HFF-Myc (cell line): ENCODE data around the gene S100A10.

Source experiments
- DNase-seq: peaks from one replicate; pipeline ENCODE4 v3.0.0-alpha.2; 2011; ENCODE audit warnings: low read depth; ENCODE audit errors: extremely low read depth
- H3K4me3 ChIP-seq: replicated peaks from 2 replicates; pipeline ENCODE4 v1.5.1; 2011; ENCODE audit warnings: low read depth, mild to moderate bottlenecking, control low read depth, low read length
- CTCF ChIP-seq: IDR thresholded peaks from 2 replicates; pipeline ENCODE4 v1.5.1; 2012; ENCODE audit warnings: mild to moderate bottlenecking, low read depth, low read length, control low read depth; ENCODE audit errors: missing control alignments

The S100A10 gene

GRCh38 chr1:151940541-151940940 is 53.1 kb downstream of the S100A10 start:
- no peak for DNase-seq
- no peak overlapping the region for H3K4me3 ChIP-seq
- TF ChIP-seq CTCF = no peak

DNA sequence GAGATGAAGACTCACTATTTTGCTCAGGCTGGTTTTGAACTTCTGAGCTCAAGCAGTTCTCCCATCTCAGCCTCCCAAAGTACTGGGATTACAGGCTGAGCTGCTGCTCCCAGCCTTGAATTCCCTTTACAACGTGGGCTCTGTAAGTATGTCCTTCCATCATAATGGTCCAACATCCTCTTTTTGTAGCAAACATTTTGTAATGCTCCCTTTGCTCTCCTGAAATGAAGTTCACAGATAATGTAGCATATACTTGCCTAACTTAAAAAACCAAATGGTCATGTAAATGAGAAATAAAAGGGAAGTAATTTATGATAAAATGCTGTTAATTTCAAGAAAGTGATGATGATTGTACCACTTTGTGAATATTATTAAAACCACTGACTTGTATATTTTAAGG is 53.9 kb downstream of the S100A10 start:
- no peak for TF ChIP-seq CTCF
- H3K4me3 ChIP-seq = no peak overlapping the region
- DNase-seq = no peak

DNA sequence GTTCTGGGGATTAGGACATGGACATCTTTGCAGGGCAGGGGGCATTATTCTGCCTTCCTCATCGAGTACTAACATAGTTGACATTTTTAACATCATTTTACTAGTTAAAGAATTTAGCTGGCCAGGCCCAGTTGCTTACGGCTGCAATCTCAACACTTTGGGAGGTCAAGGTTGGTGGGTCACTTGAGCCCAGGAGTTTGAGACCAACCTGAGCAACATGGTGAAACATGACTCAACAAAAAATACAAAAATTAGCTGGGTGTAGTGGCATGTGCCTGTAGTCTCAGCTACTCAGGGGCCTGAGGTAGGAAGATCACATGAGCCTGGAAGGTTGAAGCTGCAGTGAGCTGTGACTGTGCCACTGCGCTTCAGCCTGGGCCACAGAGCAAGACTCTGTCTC is 54.5 kb downstream of the S100A10 start:
- no peak for DNase-seq
- TF ChIP-seq CTCF = no peak
- H3K4me3 ChIP-seq = no peak overlapping the region

- no peak for TF ChIP-seq CTCF
- DNase-seq = no peak
- H3K4me3 ChIP-seq = no peak overlapping the region
These were observed 57.0 kb downstream of the S100A10 start for GRCh38 chr1:151936653-151937052.

DNA sequence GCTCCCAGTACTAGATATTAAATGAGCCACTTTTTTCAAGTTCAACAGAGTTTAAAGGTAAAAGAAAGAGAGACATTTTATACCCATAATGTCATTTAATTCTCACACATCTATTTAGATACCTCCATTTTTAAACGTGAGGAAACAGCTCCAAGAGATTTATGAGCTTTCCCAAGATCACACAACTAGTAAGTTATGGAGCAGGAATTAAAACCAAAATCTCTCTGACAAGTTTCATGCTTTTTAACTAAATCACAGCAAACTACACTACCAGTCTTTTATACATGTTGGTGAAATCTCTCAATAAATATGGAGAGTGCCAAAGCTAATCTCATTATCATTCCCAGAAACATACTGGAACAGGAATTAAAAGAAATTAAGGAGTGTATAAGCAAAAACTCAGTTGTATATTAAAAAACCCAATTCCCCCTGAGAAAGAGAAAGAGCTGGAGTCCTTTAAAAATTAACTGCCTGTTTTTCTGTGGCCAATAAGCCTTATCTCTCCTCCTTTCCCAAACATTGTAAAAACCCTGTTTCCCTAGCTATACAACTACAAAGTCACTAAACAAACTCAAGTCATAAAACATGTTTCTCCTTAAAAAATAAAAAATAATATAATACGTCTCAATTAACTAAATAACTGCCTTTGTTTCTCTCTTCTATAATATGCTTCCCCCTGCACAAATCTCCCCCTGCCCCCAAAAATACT is 57.6 kb downstream of the S100A10 start:
- no peak for DNase-seq
- TF ChIP-seq CTCF = no peak
- H3K4me3 ChIP-seq = no peak overlapping the region

- no peak overlapping the region for H3K4me3 ChIP-seq
- no peak for TF ChIP-seq CTCF
- DNase-seq = no peak
These were observed 58.5 kb downstream of the S100A10 start for GRCh38 chr1:151935154-151935553.

GRCh38 chr1:151934048-151934493 is 59.6 kb downstream of the S100A10 start:
- peak; percentile 85 for TF ChIP-seq CTCF
- no peak for DNase-seq

More at GRCh38 chr1:151934048-151934493, 59.6 kb downstream of the S100A10 start:
- H3K4me3 ChIP-seq = no peak overlapping the region
